Caco-2 (cell line): Measurements from ENCODE around the gene RANBP17. TPM values are rescaled to one million over a fixed set of nuclear protein-coding genes. Genes with fewer than 3 reads are reported as not detected.

Experiments used
- BruUV-seq: library from RNA; stranded (reverse); fragments of 400-500 nt; replicated peaks from 2 replicates; lab custom pipeline; 2021; lab: Mats Ljungman, UMichigan
- CTCF ChIA-PET: fragments of 300-600 bp; sonication (Branson Sonifier 250); formaldehyde crosslinking; loops from one replicate; lab custom pipeline; 2022; ENCODE audit warnings: antibody characterized with exemption; lab: Charles Lee
- POLR2A ChIA-PET: fragments of 300-600 bp; sonication (Branson Sonifier 250); formaldehyde crosslinking; loops from one replicate; lab custom pipeline; 2022; ENCODE audit warnings: antibody characterized with exemption; lab: Charles Lee
- DNase-seq, 2 experiments: peaks; one replicate each; pipeline versions ENCODE4 v3.0.0 to v3.0.0-alpha.2; 2020 to 2022
- H3K27me3 ChIP-seq: replicated peaks from 2 replicates; pipeline ENCODE4 v1.6.0; 2011; ENCODE audit warnings: low read length; ENCODE audit not compliant: control insufficient read depth, insufficient read depth
- H3K36me3 ChIP-seq: 2 replicates; pipeline ENCODE4 v1.5.1; 2011; ENCODE audit warnings: low read length; ENCODE audit not compliant: control insufficient read depth, insufficient read depth
- H3K4me1 ChIP-seq: fragments of 250-450 bp; sonication (Bioruptor Pico); 2 replicates; pipeline ENCODE4 v1.5.1; 2020; ENCODE audit warnings: mild to moderate bottlenecking
- H3K4me3 ChIP-seq: 2 replicates; pipeline ENCODE4 v1.5.1; 2011; ENCODE audit warnings: low read depth, mild to moderate bottlenecking, control low read depth, low read length
- H3K9me3 ChIP-seq: fragments of 250-450 bp; sonication (Bioruptor Pico); 2 replicates; pipeline ENCODE4 v1.5.1; 2020; ENCODE audit warnings: mild to moderate bottlenecking, moderate library complexity
- H3K27ac Mint-ChIP-seq: one replicate; pipeline ENCODE4 v1.8.0; 2022; ENCODE audit warnings: mixed read lengths; ENCODE audit not compliant: unreplicated experiment
- H3K27me3 Mint-ChIP-seq: one replicate; pipeline ENCODE4 v1.8.0; 2022; ENCODE audit warnings: mixed read lengths; ENCODE audit not compliant: insufficient read depth, unreplicated experiment
- H3K36me3 Mint-ChIP-seq: one replicate; pipeline ENCODE4 v1.8.0; 2022; ENCODE audit warnings: mild to moderate bottlenecking, mixed read lengths; ENCODE audit not compliant: insufficient read depth, unreplicated experiment
- H3K4me1 Mint-ChIP-seq: one replicate; pipeline ENCODE4 v1.8.0; 2022; ENCODE audit warnings: low read depth, mixed read lengths; ENCODE audit not compliant: unreplicated experiment
- H3K4me3 Mint-ChIP-seq: one replicate; pipeline ENCODE4 v1.8.0; 2022; ENCODE audit warnings: mild to moderate bottlenecking, moderate library complexity, mixed read lengths; ENCODE audit not compliant: unreplicated experiment
- H3K9me3 Mint-ChIP-seq: one replicate; pipeline ENCODE4 v1.8.0; 2022; ENCODE audit warnings: mixed read lengths; ENCODE audit not compliant: unreplicated experiment
- CTCF ChIP-seq, 2 experiments: fragments of 200-600 bp in 1 of 2; IDR thresholded peaks; 1 replicate in 1 of 2; 2 replicates in 1 of 2; pipeline versions ENCODE4 v1.5.1 to v1.8.0; 2011 to 2022; ENCODE audit warnings: antibody characterized with exemption in 1 of 2, control low read depth in 1 of 2, inconsistent platforms in 1 of 2, low read depth in 1 of 2, low read length in 1 of 2, mild to moderate bottlenecking in 1 of 2, moderate library complexity in 1 of 2; ENCODE audit not compliant: insufficient read depth in 1 of 2, severe bottlenecking in 1 of 2, unreplicated experiment in 1 of 2
- intact Hi-C: fragments of 100-400 bp; cut with micrococcal nuclease; formaldehyde crosslinking; loops from one replicate; pipeline ENCODE4 v1.10.0; 2022; ENCODE audit not compliant: unreplicated experiment
- total RNA-seq: library from RNA; stranded (reverse); gene quantifications from 2 replicates; pipeline ENCODE4 v1.2.3, GENCODE V29; 2022

Gene RANBP17
- total RNA-seq, 1 experiment from 2014 or later = 28.2 TPM

DNA sequence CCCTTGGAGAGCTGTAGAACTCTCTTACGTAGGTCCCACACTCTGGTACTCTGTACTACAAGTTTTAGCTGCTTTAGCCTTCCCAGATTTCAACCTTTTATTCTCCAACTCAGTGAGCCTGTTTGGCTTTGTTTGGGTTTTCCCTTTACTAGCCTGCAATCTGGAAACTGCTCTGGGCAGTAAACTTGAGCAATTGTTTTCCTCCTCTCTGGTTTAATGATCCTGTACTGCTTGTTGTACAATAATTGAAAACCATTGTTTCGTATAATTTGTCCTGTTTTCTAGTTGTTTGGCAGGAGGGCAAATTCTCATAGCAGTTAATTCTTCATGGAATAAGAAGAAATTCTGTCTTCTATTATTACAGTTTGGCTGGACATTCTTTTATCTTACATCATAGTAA is 384.4 kb downstream of the RANBP17 start:
- CTCF ChIA-PET = no interaction called here

DNA sequence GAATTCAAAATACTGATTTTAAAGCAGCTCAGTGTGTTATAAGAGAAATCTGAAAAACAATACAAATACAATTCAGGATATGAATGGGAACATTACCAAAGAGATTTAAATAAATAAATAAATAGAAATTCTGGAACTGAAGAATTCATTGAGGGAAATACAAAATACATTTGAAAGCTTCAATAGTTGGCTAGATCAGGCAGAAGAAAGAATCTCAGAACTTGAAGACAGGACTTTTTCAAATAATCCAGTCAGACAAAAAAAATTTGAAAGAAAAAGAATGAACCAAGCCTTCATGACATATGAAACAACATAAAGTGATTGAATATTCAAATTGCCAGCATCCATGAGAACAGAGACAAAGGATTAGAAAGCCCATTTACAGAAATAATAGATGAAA is 387.6 kb downstream of the RANBP17 start:
- Mint-ChIP-seq H3K9me3 (peaks cover 33% of the 10 kb centered on the region), H3K27me3 (no peaks in the 10 kb centered on the region), H3K4me3 (no peak overlapping the region), H3K4me1 (peaks cover 7% of the 10 kb centered on the region), H3K27ac (no peak overlapping the region), H3K36me3 (peaks cover 10% of the 10 kb centered on the region)
- no peaks in the 10 kb centered on the region for H3K4me1 ChIP-seq
- POLR2A ChIA-PET = no interaction called here
- intact Hi-C loops = no loop called here
- peaks cover 15% of the 10 kb centered on the region; the same call in 1 of the 2 replicates for H3K9me3 ChIP-seq
- H3K36me3 ChIP-seq = no peaks in the 10 kb centered on the region
- H3K27me3 ChIP-seq = no peaks in the 10 kb centered on the region
- no peak for DNase-seq
- CTCF ChIA-PET = no interaction called here
- TF ChIP-seq CTCF (IDR thresholded peaks at IDR 0.05; ENCODE audit: insufficient read depth in 1 of 2, low read depth in 1 of 2, low read length in 1 of 2, severe bottlenecking in 1 of 2, unreplicated experiment in 1 of 2) = no peak
- no TSS peak for BruUV-seq
- H3K4me3 ChIP-seq = no peak overlapping the region

More for the DNA sequence above, 384.4 kb downstream of the RANBP17 start:
- H3K27ac Mint-ChIP-seq = no peak overlapping the region
- H3K4me1 Mint-ChIP-seq = peaks cover 7% of the 10 kb centered on the region
- intact Hi-C loops = no loop called here
- no peak for TF ChIP-seq CTCF (IDR thresholded peaks at IDR 0.05; ENCODE audit: insufficient read depth in 1 of 2, low read depth in 1 of 2, low read length in 1 of 2, severe bottlenecking in 1 of 2, unreplicated experiment in 1 of 2)
- DNase-seq = no peak
- peaks cover 15% of the 10 kb centered on the region; the same call in 1 of the 2 replicates for H3K9me3 ChIP-seq
- POLR2A ChIA-PET = no interaction called here
- no peaks in the 10 kb centered on the region for H3K27me3 Mint-ChIP-seq
- no peak overlapping the region for H3K4me3 ChIP-seq
- peaks cover 10% of the 10 kb centered on the region for H3K36me3 Mint-ChIP-seq
- no peaks in the 10 kb centered on the region for H3K27me3 ChIP-seq
- H3K36me3 ChIP-seq = no peaks in the 10 kb centered on the region
- H3K9me3 Mint-ChIP-seq = peaks cover 33% of the 10 kb centered on the region
- H3K4me1 ChIP-seq = no peaks in the 10 kb centered on the region
- BruUV-seq = no TSS peak
- H3K4me3 Mint-ChIP-seq = no peak overlapping the region

DNA sequence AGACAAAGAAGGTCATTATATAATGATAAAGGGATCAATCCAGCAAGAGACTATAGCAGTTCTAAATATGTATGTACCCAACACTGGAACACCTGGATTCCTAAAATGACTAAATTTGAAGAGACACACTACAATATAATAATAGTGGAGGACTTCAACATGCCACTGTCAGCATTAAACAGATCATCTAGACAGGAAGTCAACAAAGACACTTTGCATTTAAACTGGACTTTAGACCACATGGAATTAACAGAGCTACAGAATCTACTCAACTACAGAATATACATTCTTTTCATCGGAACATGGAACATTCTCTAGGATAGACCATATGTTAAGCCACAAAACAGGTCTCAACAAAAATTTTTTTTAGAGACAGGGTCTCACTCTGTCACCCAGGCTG is 388.9 kb downstream of the RANBP17 start:
- no peaks in the 10 kb centered on the region for H3K36me3 ChIP-seq
- peaks cover 15% of the 10 kb centered on the region; the same call in 1 of the 2 replicates for H3K9me3 ChIP-seq
- POLR2A ChIA-PET = no interaction called here
- peaks cover 33% of the 10 kb centered on the region for H3K9me3 Mint-ChIP-seq
- no peaks in the 10 kb centered on the region for H3K4me1 ChIP-seq
- no peak for TF ChIP-seq CTCF (IDR thresholded peaks at IDR 0.05; ENCODE audit: insufficient read depth in 1 of 2, low read depth in 1 of 2, low read length in 1 of 2, severe bottlenecking in 1 of 2, unreplicated experiment in 1 of 2)
- no peak for DNase-seq
- H3K4me3 ChIP-seq = no peak overlapping the region
- H3K4me1 Mint-ChIP-seq = peaks cover 7% of the 10 kb centered on the region
- no peak overlapping the region for H3K27ac Mint-ChIP-seq
- H3K36me3 Mint-ChIP-seq = peaks cover 10% of the 10 kb centered on the region
- CTCF ChIA-PET = no interaction called here
- no peak overlapping the region for H3K4me3 Mint-ChIP-seq
- no peaks in the 10 kb centered on the region for H3K27me3 ChIP-seq
- BruUV-seq = no TSS peak
- no peaks in the 10 kb centered on the region for H3K27me3 Mint-ChIP-seq
- intact Hi-C loops = no loop called here
